WTC11 (cell line): Measurements from ENCODE around the gene RPL37. TPM values are rescaled to one million over a fixed set of nuclear protein-coding genes. Genes with fewer than 3 reads are reported as not detected.

Experiments
- ATAC-seq: fragments of 200-7000 bp; cut with Tn5 transposase; 2 replicates; pipeline ENCODE4 v1.10.0; 2021; ENCODE audit warnings: mild to moderate bottlenecking, moderate library complexity
- CTCF ChIA-PET: fragments of 300-600 bp; sonication (Branson Sonifier 250); formaldehyde crosslinking; loops from one replicate; lab custom pipeline; 2021; ENCODE audit warnings: antibody characterized with exemption; lab: Charles Lee
- POLR2A ChIA-PET: fragments of 350-600 bp; sonication (Branson Sonifier 250); formaldehyde crosslinking; loops from one replicate; lab custom pipeline; 2021; ENCODE audit warnings: antibody characterized with exemption; lab: Charles Lee
- DNase-seq: peaks from one replicate; pipeline ENCODE4 v3.0.0; 2021; ENCODE audit warnings: low spot score
- H3K27ac Mint-ChIP-seq: 2 replicates; pipeline ENCODE4 v1.8.0; 2021; ENCODE audit warnings: mixed read lengths
- H3K27me3 Mint-ChIP-seq: 2 replicates; pipeline ENCODE4 v1.8.0; 2021; ENCODE audit warnings: low read depth, mild to moderate bottlenecking, moderate library complexity, mixed read lengths
- H3K36me3 Mint-ChIP-seq: 2 replicates; pipeline ENCODE4 v1.8.0; 2021; ENCODE audit warnings: mixed read lengths
- H3K4me1 Mint-ChIP-seq: 2 replicates; pipeline ENCODE4 v1.8.0; 2022; ENCODE audit warnings: mixed read lengths
- H3K4me3 Mint-ChIP-seq: 2 replicates; pipeline ENCODE4 v1.8.0; 2021; ENCODE audit warnings: mild to moderate bottlenecking, moderate library complexity, mixed read lengths
- H3K9me3 Mint-ChIP-seq: 2 replicates; pipeline ENCODE4 v1.8.0; 2021; ENCODE audit warnings: mixed read lengths
- ELF4 ChIP-seq: sonication (generic); formaldehyde crosslinking; IDR thresholded peaks from 2 replicates; pipeline ENCODE4 v1.8.1; 2022; ENCODE audit warnings: low read depth, mild to moderate bottlenecking, moderate library complexity, missing genetic modification reagents
- MXD4 ChIP-seq: fragments of 250-450 bp; sonication (Bioruptor Pico); IDR thresholded peaks from 2 replicates; pipeline ENCODE4 v1.8.0; 2021; ENCODE audit warnings: mild to moderate bottlenecking, moderate library complexity, borderline replicate concordance
- PRRX2 ChIP-seq: fragments of 250-450 bp; sonication (Bioruptor Pico); IDR thresholded peaks from 2 replicates; pipeline ENCODE4 v1.8.0; 2021; ENCODE audit warnings: mild to moderate bottlenecking
- ZNF671 ChIP-seq: fragments of 250-450 bp; sonication (Bioruptor Pico); IDR thresholded peaks from 2 replicates; pipeline ENCODE4 v1.8.0; 2021; ENCODE audit warnings: mild to moderate bottlenecking
- total RNA-seq: library from RNA; stranded (reverse); gene quantifications from 3 replicates; pipeline ENCODE4 v1.2.3, GENCODE V29; 2021
- TF ChIP-seq, protein P1 (sequence below): fragments of 250-450 bp; sonication (Bioruptor Pico); conservative IDR thresholded peaks from 2 replicates; pipeline ENCODE4 v1.9.0; 2021; ENCODE audit warnings: mild to moderate bottlenecking
- TF ChIP-seq, protein P2 (sequence below): sonication (generic); formaldehyde crosslinking; conservative IDR thresholded peaks from 2 replicates; pipeline ENCODE4 v1.8.1; 2022; ENCODE audit warnings: mild to moderate bottlenecking, missing genetic modification reagents
- TF ChIP-seq, protein P3 (sequence below): sonication (generic); formaldehyde crosslinking; IDR thresholded peaks from 2 replicates; pipeline ENCODE4 v1.8.0; 2022; ENCODE audit warnings: mild to moderate bottlenecking, missing genetic modification reagents
- TF ChIP-seq, protein P4 (sequence below): fragments of 250-450 bp; sonication (Bioruptor Pico); IDR thresholded peaks from 2 replicates; pipeline ENCODE4 v1.9.0; 2021; ENCODE audit warnings: mild to moderate bottlenecking, borderline replicate concordance
- TF ChIP-seq, protein P5 (sequence below): sonication (generic); formaldehyde crosslinking; IDR thresholded peaks from 2 replicates; pipeline ENCODE4 v1.8.0; 2022; ENCODE audit warnings: mild to moderate bottlenecking, missing genetic modification reagents
- TF ChIP-seq, protein P6 (sequence below): fragments of 250-450 bp; sonication (Bioruptor Pico); IDR thresholded peaks from 2 replicates; pipeline ENCODE4 v1.8.0; 2021; ENCODE audit warnings: mild to moderate bottlenecking

The RPL37 gene
- total RNA-seq, 1 experiment from 2014 or later: 1,405 TPM

DNA sequence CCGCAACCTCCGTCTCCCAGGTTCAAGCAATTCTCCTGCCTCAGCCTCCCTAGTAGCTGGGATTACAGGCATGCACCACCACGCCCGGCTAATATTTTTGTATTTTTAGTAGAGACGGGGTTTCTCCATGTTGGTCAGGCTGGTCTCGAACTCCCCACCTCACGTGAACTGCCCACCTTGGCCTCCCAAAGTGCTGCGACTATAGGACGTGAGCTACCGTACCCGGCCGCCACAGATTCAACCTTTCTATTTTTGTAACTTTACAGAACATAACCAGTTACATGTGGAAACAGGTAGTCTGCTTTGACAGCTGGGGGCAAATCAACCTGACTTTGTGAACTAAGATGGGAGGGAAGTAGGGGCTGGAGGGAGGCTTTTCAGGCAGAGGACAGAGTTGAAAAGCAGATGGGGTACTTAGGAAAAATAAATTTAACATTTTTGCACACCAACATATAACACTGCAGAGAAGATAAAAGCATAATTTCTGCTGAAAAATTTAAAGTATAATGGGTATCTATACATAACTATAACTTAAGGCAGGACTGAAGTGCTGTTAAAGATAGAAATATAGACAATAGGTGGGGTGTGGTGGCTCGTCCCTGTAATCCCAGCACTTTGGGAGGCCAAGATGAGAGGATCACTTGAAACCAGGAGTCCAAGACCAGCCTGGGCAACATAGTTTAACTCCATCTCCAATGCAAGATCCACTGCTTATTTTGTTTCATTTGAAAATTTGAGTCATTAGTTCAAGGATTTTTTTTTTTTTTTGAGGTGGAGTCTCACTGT, 5.1 kb downstream of the RPL37 start:
- DNase-seq (no peak), ATAC-seq (no peak)
- H3K36me3 Mint-ChIP-seq: peaks cover 92% of the 10 kb centered on the region
- H3K27ac Mint-ChIP-seq: peak overlapping the region; percentile 41; the same call in 1 of the 2 replicates
- ChIA-PET CTCF (no interaction called here), POLR2A (interaction anchor here (0.6 kb wide), 1 partner anchor 11 kb away, joined by 3 read pairs; the partner anchor contains the start of gene CARD6)
- no peaks in the 10 kb centered on the region for H3K27me3 Mint-ChIP-seq
- no peaks in the 10 kb centered on the region for H3K9me3 Mint-ChIP-seq
- peaks cover 51% of the 10 kb centered on the region for H3K4me1 Mint-ChIP-seq
- TF ChIP-seq, protein P1, sequence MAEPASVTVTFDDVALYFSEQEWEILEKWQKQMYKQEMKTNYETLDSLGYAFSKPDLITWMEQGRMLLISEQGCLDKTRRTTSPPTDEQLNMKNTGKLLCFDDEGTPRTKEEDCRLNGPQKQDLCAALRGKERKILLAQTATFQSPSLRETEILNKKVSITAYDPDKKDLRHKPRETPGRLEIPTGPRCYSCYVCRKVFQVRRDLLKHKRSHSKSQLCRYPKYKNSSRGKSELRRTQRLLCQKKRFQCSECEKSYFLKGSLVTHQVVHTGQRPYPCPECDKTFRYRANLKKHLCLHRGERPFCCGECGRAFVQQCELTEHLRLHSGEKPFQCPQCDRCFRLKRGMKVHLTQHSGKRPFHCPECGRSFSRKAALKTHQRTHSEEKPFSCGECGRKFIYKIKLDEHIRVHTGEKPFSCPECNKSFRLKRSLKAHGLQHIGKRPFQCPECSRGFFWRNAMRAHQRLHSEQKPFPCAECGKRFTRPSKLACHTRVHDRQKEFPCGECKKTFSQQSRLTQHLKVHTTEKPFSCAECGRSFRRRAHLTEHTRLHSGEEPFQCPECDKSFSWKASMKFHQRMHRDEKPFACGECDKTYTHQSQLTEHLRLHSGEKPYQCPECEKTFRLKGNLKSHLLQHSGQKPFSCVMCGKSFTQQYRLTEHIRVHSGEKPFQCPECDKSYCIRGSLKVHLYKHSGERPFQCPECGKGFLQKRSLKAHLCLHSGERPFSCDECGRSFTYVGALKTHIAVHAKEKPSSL (CRISPR knock-in tag): peak; percentile 63; the same call in 1 of the 2 replicates
- TF ChIP-seq, protein P2, sequence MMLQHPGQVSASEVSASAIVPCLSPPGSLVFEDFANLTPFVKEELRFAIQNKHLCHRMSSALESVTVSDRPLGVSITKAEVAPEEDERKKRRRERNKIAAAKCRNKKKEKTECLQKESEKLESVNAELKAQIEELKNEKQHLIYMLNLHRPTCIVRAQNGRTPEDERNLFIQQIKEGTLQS: no peak
- no peak for TF ChIP-seq MXD4 (CRISPR knock-in tag)
- TF ChIP-seq, protein P3, sequence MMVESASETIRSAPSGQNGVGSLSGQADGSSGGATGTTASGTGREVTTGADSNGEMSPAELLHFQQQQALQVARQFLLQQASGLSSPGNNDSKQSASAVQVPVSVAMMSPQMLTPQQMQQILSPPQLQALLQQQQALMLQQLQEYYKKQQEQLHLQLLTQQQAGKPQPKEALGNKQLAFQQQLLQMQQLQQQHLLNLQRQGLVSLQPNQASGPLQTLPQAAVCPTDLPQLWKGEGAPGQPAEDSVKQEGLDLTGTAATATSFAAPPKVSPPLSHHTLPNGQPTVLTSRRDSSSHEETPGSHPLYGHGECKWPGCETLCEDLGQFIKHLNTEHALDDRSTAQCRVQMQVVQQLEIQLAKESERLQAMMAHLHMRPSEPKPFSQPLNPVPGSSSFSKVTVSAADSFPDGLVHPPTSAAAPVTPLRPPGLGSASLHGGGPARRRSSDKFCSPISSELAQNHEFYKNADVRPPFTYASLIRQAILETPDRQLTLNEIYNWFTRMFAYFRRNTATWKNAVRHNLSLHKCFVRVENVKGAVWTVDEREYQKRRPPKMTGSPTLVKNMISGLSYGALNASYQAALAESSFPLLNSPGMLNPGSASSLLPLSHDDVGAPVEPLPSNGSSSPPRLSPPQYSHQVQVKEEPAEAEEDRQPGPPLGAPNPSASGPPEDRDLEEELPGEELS: no peak
- peak; percentile 76; the same call in 1 of the 2 replicates for TF ChIP-seq ZNF671
- TF ChIP-seq ELF4: no peak
- TF ChIP-seq, protein P4, sequence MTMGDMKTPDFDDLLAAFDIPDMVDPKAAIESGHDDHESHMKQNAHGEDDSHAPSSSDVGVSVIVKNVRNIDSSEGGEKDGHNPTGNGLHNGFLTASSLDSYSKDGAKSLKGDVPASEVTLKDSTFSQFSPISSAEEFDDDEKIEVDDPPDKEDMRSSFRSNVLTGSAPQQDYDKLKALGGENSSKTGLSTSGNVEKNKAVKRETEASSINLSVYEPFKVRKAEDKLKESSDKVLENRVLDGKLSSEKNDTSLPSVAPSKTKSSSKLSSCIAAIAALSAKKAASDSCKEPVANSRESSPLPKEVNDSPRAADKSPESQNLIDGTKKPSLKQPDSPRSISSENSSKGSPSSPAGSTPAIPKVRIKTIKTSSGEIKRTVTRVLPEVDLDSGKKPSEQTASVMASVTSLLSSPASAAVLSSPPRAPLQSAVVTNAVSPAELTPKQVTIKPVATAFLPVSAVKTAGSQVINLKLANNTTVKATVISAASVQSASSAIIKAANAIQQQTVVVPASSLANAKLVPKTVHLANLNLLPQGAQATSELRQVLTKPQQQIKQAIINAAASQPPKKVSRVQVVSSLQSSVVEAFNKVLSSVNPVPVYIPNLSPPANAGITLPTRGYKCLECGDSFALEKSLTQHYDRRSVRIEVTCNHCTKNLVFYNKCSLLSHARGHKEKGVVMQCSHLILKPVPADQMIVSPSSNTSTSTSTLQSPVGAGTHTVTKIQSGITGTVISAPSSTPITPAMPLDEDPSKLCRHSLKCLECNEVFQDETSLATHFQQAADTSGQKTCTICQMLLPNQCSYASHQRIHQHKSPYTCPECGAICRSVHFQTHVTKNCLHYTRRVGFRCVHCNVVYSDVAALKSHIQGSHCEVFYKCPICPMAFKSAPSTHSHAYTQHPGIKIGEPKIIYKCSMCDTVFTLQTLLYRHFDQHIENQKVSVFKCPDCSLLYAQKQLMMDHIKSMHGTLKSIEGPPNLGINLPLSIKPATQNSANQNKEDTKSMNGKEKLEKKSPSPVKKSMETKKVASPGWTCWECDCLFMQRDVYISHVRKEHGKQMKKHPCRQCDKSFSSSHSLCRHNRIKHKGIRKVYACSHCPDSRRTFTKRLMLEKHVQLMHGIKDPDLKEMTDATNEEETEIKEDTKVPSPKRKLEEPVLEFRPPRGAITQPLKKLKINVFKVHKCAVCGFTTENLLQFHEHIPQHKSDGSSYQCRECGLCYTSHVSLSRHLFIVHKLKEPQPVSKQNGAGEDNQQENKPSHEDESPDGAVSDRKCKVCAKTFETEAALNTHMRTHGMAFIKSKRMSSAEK (CRISPR knock-in tag): 0 out of 2 replicates have a peak, but pooled peaks have one; percentile 20
- TF ChIP-seq, protein P5, sequence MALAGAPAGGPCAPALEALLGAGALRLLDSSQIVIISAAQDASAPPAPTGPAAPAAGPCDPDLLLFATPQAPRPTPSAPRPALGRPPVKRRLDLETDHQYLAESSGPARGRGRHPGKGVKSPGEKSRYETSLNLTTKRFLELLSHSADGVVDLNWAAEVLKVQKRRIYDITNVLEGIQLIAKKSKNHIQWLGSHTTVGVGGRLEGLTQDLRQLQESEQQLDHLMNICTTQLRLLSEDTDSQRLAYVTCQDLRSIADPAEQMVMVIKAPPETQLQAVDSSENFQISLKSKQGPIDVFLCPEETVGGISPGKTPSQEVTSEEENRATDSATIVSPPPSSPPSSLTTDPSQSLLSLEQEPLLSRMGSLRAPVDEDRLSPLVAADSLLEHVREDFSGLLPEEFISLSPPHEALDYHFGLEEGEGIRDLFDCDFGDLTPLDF (CRISPR knock-in tag): no peak
- TF ChIP-seq, protein P6, sequence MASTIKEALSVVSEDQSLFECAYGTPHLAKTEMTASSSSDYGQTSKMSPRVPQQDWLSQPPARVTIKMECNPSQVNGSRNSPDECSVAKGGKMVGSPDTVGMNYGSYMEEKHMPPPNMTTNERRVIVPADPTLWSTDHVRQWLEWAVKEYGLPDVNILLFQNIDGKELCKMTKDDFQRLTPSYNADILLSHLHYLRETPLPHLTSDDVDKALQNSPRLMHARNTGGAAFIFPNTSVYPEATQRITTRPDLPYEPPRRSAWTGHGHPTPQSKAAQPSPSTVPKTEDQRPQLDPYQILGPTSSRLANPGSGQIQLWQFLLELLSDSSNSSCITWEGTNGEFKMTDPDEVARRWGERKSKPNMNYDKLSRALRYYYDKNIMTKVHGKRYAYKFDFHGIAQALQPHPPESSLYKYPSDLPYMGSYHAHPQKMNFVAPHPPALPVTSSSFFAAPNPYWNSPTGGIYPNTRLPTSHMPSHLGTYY (CRISPR knock-in tag): peak; percentile 39; the same call in 1 of the 2 replicates
- 0 out of 2 replicates have a peak, but pooled peaks have one; percentile 27 for TF ChIP-seq PRRX2 (CRISPR knock-in tag)
- peak overlapping the region; percentile 12; the same call in 1 of the 2 replicates for H3K4me3 Mint-ChIP-seq
